Right lung (tissue), 5 donors: ENCODE measurements around the gene TNK1. TPM values are rescaled to one million over a fixed set of nuclear protein-coding genes. Genes with fewer than 3 reads are reported as not detected.
A peak's percentile ranks its signal among the peaks of the same experiment; 100 is the strongest.

Source experiments
- DNase-seq, 2 donors: peaks; one replicate each; pipeline ENCODE4 v3.0.0-alpha.2; 2013
- polyA plus RNA-seq, 5 donors: library from polyadenylated mRNA; unstranded; fragments of 120-200 nt; gene quantifications; one replicate each; pipeline versions ENCODE4 v1.2.1 to v1.2.3, GENCODE V29; 2013; ENCODE audit warnings: inconsistent platforms in 1 of 5, low replicate concordance in 1 of 5; ENCODE audit not compliant: insufficient read length in 5 of 5, insufficient read depth in 1 of 5

Gene TNK1
- polyA plus RNA-seq, 5 donors: 5.1 to 6.8 (median 6.7) TPM

- DNase-seq: no peak
Measured at GRCh38 chr17:7432296-7432695, 51.4 kb downstream of the TNK1 start.

GRCh38 chr17:7435676-7436555, 55.0 kb downstream of the TNK1 start:
- DNase-seq: peak in 1 of 2 donors; percentile 18

- DNase-seq: peak; percentile 79 to 81
Measured at GRCh38 chr17:7436556-7437368, 55.9 kb downstream of the TNK1 start.

GRCh38 chr17:7437369-7437863, 56.5 kb downstream of the TNK1 start:
- no peak for DNase-seq

- DNase-seq: peak in 1 of 2 donors; percentile 25
Measured at GRCh38 chr17:7437950-7438614, 57.2 kb downstream of the TNK1 start.

GRCh38 chr17:7438656-7439460, 58.0 kb downstream of the TNK1 start:
- no peak for DNase-seq

Other genes starting within 250 kb of the TNK1 start
- 10 to 100 TPM in 3 of 5 donors, 1 to 10 TPM in 2; 7.2 to 11.9 (median 10.4) TPM for gene ASGR1, start 201.7 kb upstream of the TNK1 start, polyA plus RNA-seq
- 10 to 100 TPM; 33.6 to 62.3 (median 45.4) TPM for gene DLG4, start 161.3 kb upstream of the TNK1 start, polyA plus RNA-seq
- gene ACADVL, start 161.2 kb upstream of the TNK1 start, polyA plus RNA-seq: 100 to 1,000 TPM; 289 to 380 (median 360) TPM
- 10 to 100 TPM; 42.5 to 62.9 (median 56.0) TPM for gene DVL2, start 146.6 kb upstream of the TNK1 start, polyA plus RNA-seq
- gene PHF23, start 141.6 kb upstream of the TNK1 start, polyA plus RNA-seq: 10 to 100 TPM; 32.7 to 58.8 (median 46.7) TPM
- 100 to 1,000 TPM; 375 to 529 (median 415) TPM for gene GABARAP, start 138.6 kb upstream of the TNK1 start, polyA plus RNA-seq
- gene CTDNEP1, start 129.4 kb upstream of the TNK1 start, polyA plus RNA-seq: 100 to 1,000 TPM; 128 to 156 (median 146) TPM
- gene ELP5, start 128.9 kb upstream of the TNK1 start, polyA plus RNA-seq: 10 to 100 TPM; 36.6 to 49.7 (median 40.6) TPM
- 10 to 100 TPM; 22.3 to 35.1 (median 33.6) TPM for gene CLDN7, start 118.6 kb upstream of the TNK1 start, polyA plus RNA-seq
- 1 to 10 TPM in 4 of 5 donors, under 1 TPM in 1; 0.80 to 2.7 (median 1.2) TPM for gene SLC2A4, start 99.4 kb upstream of the TNK1 start, polyA plus RNA-seq
- 1 to 10 TPM; 1.2 to 2.4 (median 1.4) TPM for gene YBX2, start 86.5 kb upstream of the TNK1 start, polyA plus RNA-seq
- gene EIF5A, start 73.5 kb upstream of the TNK1 start, polyA plus RNA-seq: 100 to 1,000 TPM; 224 to 373 (median 229) TPM
- 10 to 100 TPM; 65.7 to 91.2 (median 81.3) TPM for gene GPS2, start 65.7 kb upstream of the TNK1 start, polyA plus RNA-seq
- gene NEURL4, start 51.8 kb upstream of the TNK1 start, polyA plus RNA-seq: 10 to 100 TPM; 19.7 to 31.2 (median 28.1) TPM
- 1 to 10 TPM; 5.5 to 9.9 (median 7.5) TPM for gene ACAP1, start 44.6 kb upstream of the TNK1 start, polyA plus RNA-seq
- 10 to 100 TPM in 3 of 5 donors, 1 to 10 TPM in 2; 9.6 to 13.9 (median 10.3) TPM for gene KCTD11, start 28.9 kb upstream of the TNK1 start, polyA plus RNA-seq
- not detected for gene TMEM95, start 25.9 kb upstream of the TNK1 start, polyA plus RNA-seq
- 10 to 100 TPM; 39.3 to 74.6 (median 57.6) TPM for gene PLSCR3, start 13.4 kb downstream of the TNK1 start, polyA plus RNA-seq
- gene TMEM256, start 23.0 kb downstream of the TNK1 start, polyA plus RNA-seq: 10 to 100 TPM; 67.5 to 86.1 (median 74.5) TPM
- 10 to 100 TPM; 22.6 to 36.3 (median 31.7) TPM for gene NLGN2, start 26.8 kb downstream of the TNK1 start, polyA plus RNA-seq
- gene SPEM1, start 39.2 kb downstream of the TNK1 start, polyA plus RNA-seq: not detected
- not detected for gene SPEM2, start 44.5 kb downstream of the TNK1 start, polyA plus RNA-seq
- not detected for gene SPEM3, start 47.8 kb downstream of the TNK1 start, polyA plus RNA-seq
- 1 to 10 TPM; 2.1 to 3.2 (median 2.4) TPM for gene TMEM102, start 54.3 kb downstream of the TNK1 start, polyA plus RNA-seq
- gene FGF11, start 58.4 kb downstream of the TNK1 start, polyA plus RNA-seq: 1 to 10 TPM; 1.4 to 2.5 (median 1.9) TPM
- gene CHRNB1, start 64.0 kb downstream of the TNK1 start, polyA plus RNA-seq: 10 to 100 TPM in 3 of 5 donors, 1 to 10 TPM in 2; 9.0 to 14.8 (median 10.5) TPM
- 10 to 100 TPM; 36.6 to 52.9 (median 43.8) TPM for gene ZBTB4, start 98.5 kb downstream of the TNK1 start, polyA plus RNA-seq
- under 1 TPM; 0.15 to 0.40 (median 0.35) TPM for gene SLC35G6, start 100.4 kb downstream of the TNK1 start, polyA plus RNA-seq
- gene POLR2A, start 103.3 kb downstream of the TNK1 start, polyA plus RNA-seq: 100 to 1,000 TPM in 1 of 5 donors, 10 to 100 TPM in 4; 79.6 to 127 (median 89.6) TPM
- gene TNFSF12, start 168.0 kb downstream of the TNK1 start, polyA plus RNA-seq: 10 to 100 TPM; 20.1 to 40.5 (median 31.3) TPM
- gene TNFSF13, start 177.7 kb downstream of the TNK1 start, polyA plus RNA-seq: 10 to 100 TPM; 16.2 to 23.2 (median 17.2) TPM
- gene SENP3, start 180.8 kb downstream of the TNK1 start, polyA plus RNA-seq: 10 to 100 TPM; 61.1 to 72.4 (median 70.5) TPM
- gene CD68, start 198.5 kb downstream of the TNK1 start, polyA plus RNA-seq: 10 to 100 TPM; 30.7 to 40.7 (median 32.3) TPM
- 10 to 100 TPM; 83.2 to 98.1 (median 93.5) TPM for gene MPDU1, start 202.8 kb downstream of the TNK1 start, polyA plus RNA-seq
- gene SOX15, start 209.0 kb downstream of the TNK1 start, polyA plus RNA-seq: 1 to 10 TPM; 1.4 to 2.5 (median 1.8) TPM
- 10 to 100 TPM; 33.0 to 43.8 (median 38.6) TPM for gene FXR2, start 233.8 kb downstream of the TNK1 start, polyA plus RNA-seq
- 10 to 100 TPM; 70.6 to 93.8 (median 86.2) TPM for gene SAT2, start 246.7 kb downstream of the TNK1 start, polyA plus RNA-seq
- gene SHBG, start 249.0 kb downstream of the TNK1 start, polyA plus RNA-seq: 1 to 10 TPM; 1.1 to 2.0 (median 1.2) TPM